NCI-H2196 treated with DMSO at 0.1 percent for 48 hours (cell line): Measurements from ENCODE around the gene SAP30L.

Experiments
- DNase-seq: peaks from one replicate; lab custom pipeline; 2025; ENCODE audit not compliant: unreplicated experiment; lab: John Stamatoyannopoulos, UW

The SAP30L gene, protein sequence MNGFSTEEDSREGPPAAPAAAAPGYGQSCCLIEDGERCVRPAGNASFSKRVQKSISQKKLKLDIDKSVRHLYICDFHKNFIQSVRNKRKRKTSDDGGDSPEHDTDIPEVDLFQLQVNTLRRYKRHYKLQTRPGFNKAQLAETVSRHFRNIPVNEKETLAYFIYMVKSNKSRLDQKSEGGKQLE

DNA sequence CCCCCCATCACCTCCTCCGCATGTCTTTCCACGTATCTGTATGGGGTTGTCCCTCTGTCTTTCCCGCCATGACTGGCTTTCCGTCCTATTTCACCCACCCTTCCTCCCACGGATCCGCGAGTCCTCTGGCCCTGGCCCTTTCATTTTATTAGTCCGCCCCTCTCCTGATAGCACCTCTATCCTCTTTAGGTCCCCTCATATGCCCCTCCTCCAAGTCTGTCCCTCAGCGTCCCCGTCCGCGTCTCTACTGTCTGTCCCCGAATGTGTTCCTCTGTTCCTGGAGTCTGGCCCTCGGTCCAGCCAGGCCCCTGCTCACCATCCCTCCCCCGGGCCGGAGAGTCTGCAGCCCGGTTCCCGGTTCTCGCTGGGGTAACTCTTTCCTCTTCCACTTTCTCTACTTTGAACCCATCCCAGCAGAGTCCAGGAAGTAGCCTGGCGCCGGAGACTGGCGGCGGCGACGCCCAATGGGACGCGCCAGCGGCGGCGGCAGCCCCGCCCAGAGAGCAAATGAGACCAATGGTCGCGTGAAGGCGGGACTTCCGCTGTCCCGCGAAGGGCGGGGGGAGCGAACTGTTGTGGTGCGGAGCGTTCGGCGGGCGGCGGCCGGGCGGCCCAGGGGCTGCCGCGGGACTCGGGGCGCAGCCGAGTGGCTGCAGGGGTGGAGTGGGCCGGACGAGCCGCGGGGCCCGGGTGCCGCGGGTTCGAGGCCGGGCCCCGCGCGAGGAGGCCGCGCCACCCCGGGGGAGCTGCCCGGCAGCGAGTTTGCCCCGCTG lies at the start of gene SAP30L:
Gene SAP30L (plus strand): TSS at position 576 of the 773 bp plus-strand sequence. CDS start 608 bp downstream, outside the sequence.
- peak; percentile 82 for DNase-seq

DNA sequence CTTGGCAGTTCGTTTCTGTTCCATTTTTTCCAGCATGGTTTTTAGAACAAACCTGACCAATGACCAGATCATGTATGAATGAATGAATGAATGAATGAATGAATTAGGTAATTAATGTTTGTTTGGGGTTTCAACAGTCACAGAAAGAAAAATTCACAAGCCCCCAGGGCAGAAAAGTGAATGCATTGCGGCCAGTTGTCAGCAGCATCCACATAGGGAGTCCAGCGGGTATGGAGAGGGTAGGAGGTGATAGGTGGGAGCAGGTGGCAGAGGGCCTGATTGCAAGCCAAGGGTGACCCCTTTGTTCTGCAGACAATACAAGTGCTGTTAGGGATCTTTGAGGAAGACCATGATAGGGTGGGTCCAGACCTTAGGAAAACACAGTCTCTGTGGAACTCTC lies 49.7 kb upstream of the SAP30L start:
- DNase-seq = no peak

DNA sequence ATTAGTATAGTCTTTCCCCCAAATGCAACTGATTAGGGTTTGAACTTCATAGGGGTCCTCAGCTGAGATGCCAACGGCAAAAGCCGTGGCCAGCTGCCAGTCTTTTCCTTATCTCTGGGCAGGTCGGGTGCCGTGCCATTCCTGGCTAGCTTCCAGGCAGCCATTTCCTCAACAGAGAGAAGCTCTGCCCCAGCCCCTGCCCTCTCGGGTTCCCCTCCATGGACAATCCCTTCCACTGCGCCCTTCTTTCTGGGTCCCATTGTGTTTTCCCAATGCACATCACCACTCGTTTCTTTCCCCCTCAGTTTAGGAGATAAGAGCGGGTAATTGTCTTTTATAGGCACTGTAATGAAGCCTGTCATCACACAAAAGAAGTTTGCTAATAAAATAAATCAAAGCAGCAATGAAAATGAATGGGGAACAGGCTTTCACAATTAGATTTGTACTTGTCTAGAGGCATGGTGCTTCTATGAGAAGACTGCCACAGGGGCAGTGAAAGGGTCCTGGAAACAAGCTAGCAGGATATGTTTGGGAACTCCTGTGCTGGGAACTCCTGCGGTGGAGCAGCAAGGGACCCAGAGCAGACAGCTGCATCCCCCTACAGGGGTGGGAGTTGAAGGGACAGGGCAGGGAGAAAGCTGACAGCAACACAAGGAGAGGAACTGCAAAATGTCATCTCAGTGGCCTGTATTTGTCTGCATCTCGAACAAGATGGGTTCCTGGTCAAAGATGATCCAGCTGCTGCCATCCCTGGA lies 48.0 kb upstream of the SAP30L start:
- peak; percentile 15 for DNase-seq

DNA sequence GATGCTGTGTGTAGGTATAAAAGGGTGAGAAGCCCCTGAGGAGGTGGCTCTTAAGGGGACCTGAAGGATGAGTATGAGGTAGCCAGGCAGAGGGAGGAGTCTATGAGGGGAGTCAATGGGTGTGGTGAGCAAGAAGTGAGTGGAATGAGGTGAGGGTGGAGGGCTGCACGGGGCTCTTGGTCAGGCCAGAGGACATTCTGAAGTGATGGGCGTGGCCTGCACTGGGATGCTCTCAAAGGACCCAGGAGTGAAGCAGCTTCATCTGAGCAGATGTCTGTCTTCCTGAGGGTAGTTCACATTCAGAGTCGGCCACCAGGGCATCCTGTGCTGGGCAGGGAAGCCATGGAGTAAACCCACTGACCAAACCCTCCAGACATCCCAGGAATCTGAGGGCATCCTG lies 45.1 kb upstream of the SAP30L start:
- no peak for DNase-seq

DNA sequence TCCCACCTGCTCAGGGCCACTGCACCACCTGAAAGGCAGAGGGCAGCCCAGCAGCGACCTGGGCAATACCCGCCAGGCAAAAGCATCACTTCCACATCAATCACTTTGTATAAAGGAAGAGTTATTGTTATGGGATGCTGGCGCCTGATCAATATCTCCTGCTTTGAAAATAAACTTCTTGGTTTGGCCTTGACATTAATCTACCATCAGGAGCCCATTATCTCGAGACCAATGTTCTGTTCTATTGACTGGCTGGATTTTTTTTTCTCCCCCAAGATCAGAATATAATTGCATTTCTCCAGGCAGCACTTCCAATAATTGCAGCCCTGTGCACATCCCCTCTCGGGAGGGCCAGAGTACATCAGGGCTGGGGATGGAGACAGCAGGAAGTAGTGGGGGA lies 44.4 kb upstream of the SAP30L start:
- DNase-seq = no peak

DNA sequence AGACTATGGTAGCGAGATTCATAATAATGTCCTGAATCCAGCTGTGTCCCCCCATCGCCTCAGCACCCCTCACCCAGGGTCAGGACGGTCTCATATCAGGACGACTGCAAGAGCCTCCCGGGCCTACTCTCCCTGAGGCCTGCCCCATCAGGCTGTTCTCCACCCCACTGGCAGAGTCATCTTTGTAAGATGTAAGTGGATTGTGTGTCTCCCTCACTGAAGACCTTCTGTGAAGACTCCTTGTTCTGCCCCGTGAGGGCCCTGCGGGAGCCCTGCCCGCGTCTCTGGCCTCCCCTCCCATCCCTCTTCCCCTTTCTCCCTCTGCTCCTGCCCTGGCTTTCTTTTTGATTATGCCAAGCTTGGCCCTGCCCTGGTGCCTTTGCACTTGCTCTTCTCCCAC lies 43.9 kb upstream of the SAP30L start:
- DNase-seq = no peak

DNA sequence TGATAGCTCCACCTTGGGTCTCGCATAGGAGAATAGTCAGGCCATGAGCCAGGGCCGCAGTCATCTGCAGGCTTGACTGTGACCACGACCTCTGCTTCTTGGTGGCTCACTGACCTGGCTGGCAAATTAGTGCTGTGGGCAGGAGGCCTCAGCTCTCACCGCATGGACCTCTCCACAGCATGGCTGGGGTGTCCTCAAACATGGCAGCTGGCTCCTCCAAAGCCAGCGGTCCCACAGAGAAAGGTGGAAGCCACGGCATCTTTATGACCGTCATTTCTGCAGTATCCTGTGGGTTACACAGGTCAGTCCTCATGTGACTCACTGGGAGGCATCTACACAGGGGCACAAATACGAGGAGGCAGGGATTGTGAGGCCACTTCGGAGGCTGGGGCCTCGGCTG lies 43.2 kb upstream of the SAP30L start:
- DNase-seq = no peak

DNA sequence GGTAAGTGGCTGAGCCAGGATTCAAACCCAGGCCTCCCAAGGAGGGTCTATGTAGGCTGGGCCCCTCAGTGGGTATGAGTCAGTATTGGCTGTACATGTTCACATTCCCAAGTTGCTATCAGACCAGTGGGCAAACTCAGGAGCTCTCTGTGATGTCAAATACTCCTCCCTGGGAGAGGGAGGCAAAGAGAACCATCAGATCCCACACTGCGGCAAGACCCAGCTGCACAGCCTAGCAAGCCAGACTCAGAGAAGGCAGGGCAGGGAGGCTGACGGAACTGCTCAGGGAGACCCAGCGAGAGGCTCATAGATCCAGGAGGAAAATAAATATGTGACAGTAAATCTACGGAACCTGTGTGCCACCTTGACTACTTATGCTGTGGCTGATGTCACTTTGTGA lies 42.6 kb upstream of the SAP30L start:
- no peak for DNase-seq

DNA sequence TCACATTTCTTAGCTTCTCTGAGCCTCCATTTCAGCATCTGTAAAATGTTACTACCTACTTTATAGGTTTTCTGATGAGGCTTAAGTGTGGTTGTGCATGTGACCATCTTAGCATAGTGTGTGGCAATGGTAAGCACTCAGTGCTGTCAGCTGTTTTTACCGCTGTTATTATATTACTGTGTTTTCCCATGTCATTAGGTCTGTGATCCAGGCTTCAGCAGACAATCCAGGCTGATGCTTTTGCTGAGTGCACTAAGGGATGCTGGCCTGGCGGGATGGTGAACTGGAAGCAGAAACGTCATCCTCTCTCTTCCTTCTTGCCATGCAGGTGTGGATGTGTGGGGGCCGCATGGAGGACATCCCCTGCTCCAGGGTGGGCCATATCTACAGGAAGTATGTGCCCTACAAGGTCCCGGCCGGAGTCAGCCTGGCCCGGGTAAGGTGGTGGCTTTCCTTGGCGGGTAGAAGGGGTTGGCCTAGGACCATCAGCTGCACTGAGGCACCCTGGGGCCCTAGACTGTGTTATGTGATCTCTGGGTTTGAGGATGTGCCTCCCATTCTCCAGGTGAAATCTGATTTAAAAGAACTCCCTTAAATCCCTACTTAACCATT lies 41.9 kb upstream of the SAP30L start:
- no peak for DNase-seq

DNA sequence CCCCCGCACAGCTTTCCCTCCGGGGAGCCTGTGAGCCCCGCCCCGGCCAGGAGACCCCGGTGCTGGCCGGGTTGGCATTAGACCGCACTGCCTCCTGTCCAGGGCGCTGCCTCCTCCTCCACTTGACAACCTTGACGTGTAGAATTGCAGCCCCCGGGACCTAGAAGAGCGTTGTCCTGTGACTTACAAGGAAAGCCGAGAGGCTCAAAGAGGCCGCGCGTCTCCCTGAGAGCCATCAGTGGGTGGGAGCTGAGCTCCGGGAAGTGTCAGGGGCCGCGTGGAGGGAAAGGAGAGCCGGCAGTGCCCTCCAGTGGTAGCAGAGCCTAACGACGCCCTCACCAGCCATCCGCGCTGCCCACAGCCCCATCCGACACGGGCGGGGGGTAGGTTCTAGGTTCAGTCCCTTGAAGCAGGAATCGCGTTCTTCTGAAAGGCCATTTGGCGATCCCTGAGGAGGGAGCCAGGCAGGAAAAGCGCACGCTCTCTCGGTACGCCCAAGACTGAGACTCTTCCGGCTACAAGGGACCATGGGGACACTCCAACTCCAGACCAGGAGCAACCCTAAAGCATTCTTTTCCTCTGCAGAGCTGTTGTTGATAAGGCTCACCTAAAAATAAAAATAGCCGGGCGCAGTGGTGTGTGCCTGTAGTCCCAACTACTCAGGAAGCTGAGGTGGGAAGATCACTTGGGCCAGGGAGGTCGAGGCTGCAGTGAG lies 40.6 kb upstream of the SAP30L start:
- peak; percentile 49 for DNase-seq

DNA sequence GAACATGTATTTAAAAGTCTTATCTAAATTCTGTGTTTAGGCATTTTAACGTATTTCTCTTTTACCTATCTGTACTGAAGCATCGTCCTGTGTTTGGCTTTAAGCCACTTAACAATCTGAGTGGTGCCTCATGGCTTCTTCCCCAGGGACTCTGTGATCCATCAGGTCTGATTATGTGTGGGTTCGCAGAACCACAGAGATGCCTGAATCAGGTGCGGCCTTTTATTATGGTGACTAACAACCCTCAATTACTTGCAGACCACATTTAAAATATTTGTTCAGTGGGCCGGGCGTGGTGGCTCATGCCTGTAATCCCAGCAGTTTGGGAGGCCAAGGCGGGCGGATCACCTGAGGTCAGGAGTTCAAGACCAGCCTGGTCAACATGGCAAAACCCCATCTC lies 39.6 kb upstream of the SAP30L start:
- no peak for DNase-seq

DNA sequence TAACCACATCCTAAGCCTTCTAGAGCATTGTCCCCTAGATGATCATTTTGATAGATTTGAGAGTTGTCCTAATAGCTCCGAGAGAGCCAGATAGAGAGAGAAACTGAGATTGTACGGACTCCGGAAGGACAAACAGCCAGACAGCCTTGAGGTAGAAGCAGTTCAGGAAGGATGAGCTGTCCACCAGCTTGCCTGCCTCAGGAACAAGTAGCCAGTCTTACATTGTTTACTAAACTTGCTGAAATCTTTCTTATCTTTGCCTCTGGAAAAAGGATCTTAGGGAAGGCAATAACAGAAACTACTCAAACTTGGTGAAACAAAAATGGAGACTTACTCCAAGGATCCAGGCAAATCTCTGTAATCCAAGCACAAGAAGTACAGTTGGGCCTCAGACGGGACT lies 39.0 kb upstream of the SAP30L start:
- no peak for DNase-seq

DNA sequence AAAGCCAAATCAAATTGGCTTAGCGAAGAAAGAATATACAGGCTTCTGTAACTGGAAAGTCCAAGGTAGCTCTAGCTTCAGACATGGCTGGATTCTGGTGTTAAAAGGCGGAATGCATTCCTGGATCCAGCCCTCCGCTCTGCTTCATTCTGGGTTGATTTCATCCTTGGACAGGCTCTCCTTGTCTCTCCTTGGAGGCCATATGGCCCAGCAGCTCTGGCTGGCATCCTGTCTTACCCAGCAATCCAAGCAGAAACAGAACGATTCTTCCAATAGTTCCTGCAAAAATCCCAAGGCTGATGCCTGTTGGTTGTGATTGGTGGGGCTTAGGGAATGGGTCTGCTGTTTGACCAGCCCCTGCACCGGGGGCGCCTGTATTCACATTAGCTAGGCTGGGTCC lies 37.0 kb upstream of the SAP30L start:
- DNase-seq = no peak

DNA sequence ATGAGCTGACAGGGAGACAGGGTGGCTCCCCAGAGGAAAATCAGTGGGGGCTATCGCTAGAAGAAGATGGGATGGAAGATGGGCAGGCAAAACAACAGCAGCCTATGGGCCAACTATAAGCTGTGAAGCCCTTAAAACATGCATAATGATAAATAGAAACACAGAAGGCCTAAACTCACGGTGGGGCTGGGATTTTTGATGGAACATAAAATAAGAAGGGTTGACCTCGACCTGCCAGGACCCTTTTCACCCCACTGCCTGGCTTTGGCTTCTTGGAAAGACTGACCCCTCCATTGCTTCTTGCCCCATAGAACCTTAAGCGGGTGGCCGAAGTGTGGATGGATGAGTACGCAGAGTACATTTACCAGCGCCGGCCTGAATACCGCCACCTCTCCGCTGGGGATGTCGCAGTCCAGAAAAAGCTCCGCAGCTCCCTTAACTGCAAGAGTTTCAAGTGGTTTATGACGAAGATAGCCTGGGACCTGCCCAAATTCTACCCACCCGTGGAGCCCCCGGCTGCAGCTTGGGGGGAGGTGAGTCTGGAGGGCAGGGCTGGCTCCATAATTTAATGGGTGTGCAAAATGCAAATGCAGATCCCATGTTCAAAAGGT lies 36.5 kb upstream of the SAP30L start:
- DNase-seq = no peak

DNA sequence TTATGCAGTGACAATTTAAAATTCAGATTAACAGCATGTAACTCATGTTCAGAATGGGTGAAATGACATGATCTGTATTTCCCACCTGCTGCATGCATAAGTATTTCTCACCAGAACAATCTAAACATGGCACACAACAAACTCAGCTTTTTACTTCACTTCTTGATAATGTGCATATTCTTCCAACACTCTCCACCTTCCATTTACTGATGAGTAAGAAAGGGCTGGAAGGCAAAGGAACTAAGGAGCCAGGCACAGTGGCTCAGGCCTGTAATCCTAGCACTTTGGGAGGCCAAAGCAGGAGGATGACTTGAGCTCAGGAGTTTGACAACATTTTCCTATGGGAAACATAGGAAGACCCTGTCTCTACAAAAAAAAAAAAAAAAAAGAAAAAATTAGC lies 35.8 kb upstream of the SAP30L start:
- DNase-seq = no peak

DNA sequence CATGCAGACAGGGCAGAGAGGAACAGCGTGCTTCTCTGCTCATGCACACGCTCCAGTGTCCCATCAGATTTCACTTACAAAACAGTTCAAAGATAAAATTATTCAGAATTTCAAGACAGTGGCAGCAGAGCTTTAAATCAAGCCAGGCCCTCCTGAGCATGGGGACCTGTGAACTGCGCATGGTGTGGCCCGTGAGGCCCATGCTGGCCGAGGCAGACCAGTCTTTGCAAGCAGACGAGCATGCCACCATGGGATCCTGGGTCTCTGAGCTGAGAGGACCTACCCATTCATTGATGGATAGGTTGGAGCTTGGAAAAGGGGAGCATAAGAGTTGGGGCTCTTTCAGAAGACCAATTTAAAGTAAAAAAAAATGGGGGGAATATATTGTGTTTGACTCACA lies 35.0 kb upstream of the SAP30L start:
- DNase-seq = no peak

DNA sequence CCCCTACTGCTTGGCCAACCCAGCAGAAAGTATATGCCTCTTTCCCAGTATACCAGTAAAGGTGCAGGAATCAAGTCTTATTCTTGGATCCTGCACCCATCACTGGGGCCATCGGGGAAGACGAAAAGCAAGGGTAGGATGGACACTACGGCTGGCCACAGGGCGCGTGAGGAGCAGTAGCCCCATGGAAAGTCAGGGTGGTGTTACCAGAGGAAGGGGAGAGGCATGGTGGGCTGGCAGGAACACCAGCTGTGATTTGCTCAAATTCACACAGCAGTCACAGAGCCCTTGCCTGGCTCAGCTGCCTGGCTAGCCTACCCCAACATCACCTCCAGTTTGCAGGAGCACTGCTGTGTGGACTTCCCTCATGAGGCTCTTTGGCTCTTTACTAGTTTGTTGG lies 34.5 kb upstream of the SAP30L start:
- no peak for DNase-seq

DNA sequence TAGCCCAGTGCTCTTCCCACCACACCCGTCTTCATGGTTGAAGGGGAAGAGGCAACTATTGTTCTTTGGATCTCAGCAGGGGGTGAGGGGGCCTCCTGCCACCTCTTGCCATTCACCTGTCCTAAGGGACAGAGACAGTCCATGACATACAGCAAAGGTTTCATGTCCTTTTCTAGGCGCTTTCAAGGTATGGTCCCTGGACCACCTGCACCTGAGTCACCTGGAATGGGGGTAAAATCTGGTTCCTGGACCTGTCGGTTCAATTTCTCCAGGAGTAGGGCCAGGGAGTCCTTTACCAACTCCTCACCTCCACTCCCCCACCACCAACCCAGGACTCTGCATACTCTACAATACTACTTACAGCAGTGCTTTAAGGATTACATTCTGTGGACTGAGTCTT lies 33.5 kb upstream of the SAP30L start:
- no peak for DNase-seq

DNA sequence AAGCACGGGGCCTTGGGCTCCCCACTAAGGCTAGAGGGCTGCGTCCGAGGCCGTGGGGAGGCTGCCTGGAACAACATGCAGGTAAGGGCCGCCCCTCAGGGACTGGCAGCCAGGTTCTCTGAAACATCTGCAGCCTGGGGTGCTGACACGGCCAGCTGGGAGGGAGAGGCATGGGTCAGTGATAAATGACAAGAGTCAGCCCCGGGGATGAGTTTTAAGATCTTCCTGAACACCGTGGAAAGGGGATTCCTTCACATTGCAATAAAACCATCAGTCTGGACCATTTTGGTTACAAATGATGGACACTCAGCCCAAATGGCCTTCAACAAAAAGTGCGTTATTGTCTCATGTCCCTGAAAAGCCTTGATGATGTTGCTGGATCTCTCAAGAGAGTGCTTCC lies 32.9 kb upstream of the SAP30L start:
- no peak for DNase-seq

DNA sequence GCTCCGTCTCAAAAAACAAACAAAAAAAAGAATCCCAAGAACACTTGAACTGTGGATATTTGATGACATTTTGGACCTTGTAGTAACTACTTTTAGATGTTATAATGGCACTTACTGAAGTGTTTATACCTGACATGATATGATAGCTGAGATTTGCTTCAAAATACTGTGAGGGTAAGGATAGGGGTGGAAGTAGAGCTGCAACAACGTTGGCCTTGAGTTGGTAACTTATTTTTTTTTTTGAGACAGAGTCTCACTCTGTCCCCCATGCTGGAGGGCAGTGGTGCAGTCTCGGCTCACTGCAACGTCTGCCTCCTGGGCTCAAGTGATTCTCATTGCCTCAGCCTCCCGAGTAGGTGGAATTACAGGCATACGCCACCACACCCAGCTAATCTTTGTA lies 30.7 kb upstream of the SAP30L start:
- DNase-seq = no peak

DNA sequence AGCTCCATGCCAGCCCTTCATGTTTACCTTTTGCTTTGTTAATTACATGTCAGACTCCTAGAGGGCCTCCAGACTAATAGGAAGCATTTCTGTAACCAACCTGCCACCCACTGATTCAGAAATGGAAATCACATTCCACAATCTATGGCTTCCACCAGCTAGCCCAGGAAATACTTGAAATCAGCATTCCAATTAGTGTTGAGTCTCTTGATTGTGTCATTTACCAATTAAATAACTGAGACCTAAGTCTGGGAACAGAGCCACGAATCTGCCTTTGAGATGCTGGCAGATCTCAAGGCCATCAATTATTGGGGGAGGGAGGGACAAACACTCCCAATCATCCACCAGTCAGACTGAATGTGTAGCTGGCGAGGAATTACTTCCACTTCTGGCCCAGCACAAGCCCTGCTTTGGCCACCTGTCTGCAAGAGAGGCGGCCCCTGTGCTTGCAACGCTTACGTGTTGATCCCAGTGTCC lies 27.4 kb upstream of the SAP30L start:
- no peak for DNase-seq
